Right lobe of liver (tissue), 4 donors: ENCODE results near the gene MCCC1.

Experiments
- CTCF ChIP-seq, 4 donors: fragments of 200-600 bp in 3 of 4; fragments of 450-650 bp in 1 of 4; IDR thresholded peaks; one replicate each; pipeline versions ENCODE4 v1.5.1 to v1.8.0; 2016 to 2022; ENCODE audit warnings: antibody characterized with exemption in 4 of 4, mild to moderate bottlenecking in 2 of 4
- POLR2A ChIP-seq: fragments of 450-650 bp; IDR thresholded peaks from one replicate; pipeline ENCODE4 v1.6.1; 2017; ENCODE audit warnings: antibody characterized with exemption, mild to moderate bottlenecking
- donor health status: DM: no; HTN: no; CAD: no.
- donor health status: DM: no; HTN: no; CAD: no.
- donor health status: DM: no; HTN: yes; CAD: no.

GRCh38 chr3:183022936-183023516 lies 76.3 kb downstream of the MCCC1 start:
- TF ChIP-seq POLR2A (no peak), CTCF (IDR thresholded peaks at IDR 0.05) (no peak)
